Endothelial cell (in vitro differentiated cells): ENCODE data around the gene B9D1. TPM values are rescaled to one million over a fixed set of nuclear protein-coding genes. Genes with fewer than 3 reads are reported as not detected.

Experiments
- DNase-seq: peaks from one replicate; pipeline ENCODE4 v3.0.0; 2021; ENCODE audit warnings: low spot score
- H3K27ac Mint-ChIP-seq: one replicate; pipeline ENCODE4 v1.8.0; 2021; ENCODE audit warnings: mixed read lengths, inconsistent platforms; ENCODE audit not compliant: unreplicated experiment
- H3K27me3 Mint-ChIP-seq: one replicate; pipeline ENCODE4 v1.8.0; 2021; ENCODE audit warnings: mild to moderate bottlenecking, moderate library complexity, mixed read lengths, inconsistent platforms; ENCODE audit not compliant: unreplicated experiment
- H3K36me3 Mint-ChIP-seq: one replicate; pipeline ENCODE4 v1.8.0; 2021; ENCODE audit warnings: mild to moderate bottlenecking, low read depth, mixed read lengths, inconsistent platforms; ENCODE audit not compliant: unreplicated experiment
- H3K4me1 Mint-ChIP-seq: one replicate; pipeline ENCODE4 v1.8.0; 2021; ENCODE audit warnings: mild to moderate bottlenecking, mixed read lengths, inconsistent platforms; ENCODE audit not compliant: unreplicated experiment
- H3K4me3 Mint-ChIP-seq: one replicate; pipeline ENCODE4 v1.8.0; 2021; ENCODE audit warnings: mild to moderate bottlenecking, mixed read lengths, inconsistent platforms; ENCODE audit not compliant: unreplicated experiment
- H3K9me3 Mint-ChIP-seq: one replicate; pipeline ENCODE4 v1.8.0; 2021; ENCODE audit warnings: mixed read lengths, inconsistent platforms; ENCODE audit not compliant: unreplicated experiment
- CTCF ChIP-seq: fragments of 200-600 bp; sonication (generic); IDR thresholded peaks from one replicate; pipeline ENCODE4 v1.5.0; 2021; ENCODE audit warnings: antibody characterized with exemption; ENCODE audit not compliant: unreplicated experiment
- total RNA-seq: library from RNA; stranded (reverse); fragmentation: NEBNext Ultra II Directional; extraction: Animal tissue kit (Norgen Biotek cat#: 25700); gene quantifications from one replicate; pipeline ENCODE4 v1.2.1, GENCODE V29; 2021; ENCODE audit not compliant: unreplicated experiment

Gene B9D1
- total RNA-seq, 1 donor from 2014 or later: 6.2 TPM

- Mint-ChIP-seq H3K36me3 (no peaks in the 10 kb centered on the region), H3K4me3 (no peak overlapping the region), H3K27ac (no peak overlapping the region), H3K9me3 (no peaks in the 10 kb centered on the region), H3K27me3 (peaks cover 2% of the 10 kb centered on the region), H3K4me1 (no peaks in the 10 kb centered on the region)
- no peak for DNase-seq
- no peak for TF ChIP-seq CTCF
Observed at GRCh38 chr17:19348081-19348650, 14.4 kb downstream of the B9D1 start.

- no peaks in the 10 kb centered on the region for H3K36me3 Mint-ChIP-seq
- DNase-seq: no peak
- H3K27ac Mint-ChIP-seq: no peak overlapping the region
- TF ChIP-seq CTCF: no peak
- no peaks in the 10 kb centered on the region for H3K9me3 Mint-ChIP-seq
- no peaks in the 10 kb centered on the region for H3K4me1 Mint-ChIP-seq
- peaks cover 2% of the 10 kb centered on the region for H3K27me3 Mint-ChIP-seq
- no peak overlapping the region for H3K4me3 Mint-ChIP-seq
Observed at GRCh38 chr17:19347323-19348080, 15.0 kb downstream of the B9D1 start.

GRCh38 chr17:19346351-19347255 lies 15.9 kb downstream of the B9D1 start:
- Mint-ChIP-seq H3K9me3 (no peaks in the 10 kb centered on the region), H3K27me3 (peaks cover 3% of the 10 kb centered on the region), H3K4me1 (peaks cover 6% of the 10 kb centered on the region), H3K4me3 (no peak overlapping the region), H3K36me3 (peaks cover 4% of the 10 kb centered on the region), H3K27ac (peak overlapping the region; percentile 26)
- no peak for TF ChIP-seq CTCF
- DNase-seq: no peak

- DNase-seq: no peak
- H3K9me3 Mint-ChIP-seq: no peaks in the 10 kb centered on the region
- no peak for TF ChIP-seq CTCF
- H3K36me3 Mint-ChIP-seq: peaks cover 13% of the 10 kb centered on the region
- no peak overlapping the region for H3K4me3 Mint-ChIP-seq
- H3K4me1 Mint-ChIP-seq: peaks cover 13% of the 10 kb centered on the region
- no peak overlapping the region for H3K27ac Mint-ChIP-seq
- peaks cover 11% of the 10 kb centered on the region for H3K27me3 Mint-ChIP-seq
Observed at GRCh38 chr17:19345486-19346350, 16.8 kb downstream of the B9D1 start.
